Common myeloid progenitor, CD34-positive (primary cell): ENCODE results near the gene GALNT15.

Experiments
- CTCF ChIA-PET: fragments of 350-600 bp; sonication (Branson Sonifier 250); formaldehyde crosslinking; loops from one replicate; lab custom pipeline; 2021; ENCODE audit warnings: antibody characterized with exemption; lab: Charles Lee
- POLR2A ChIA-PET: fragments of 350-600 bp; sonication (Branson Sonifier 250); formaldehyde crosslinking; loops from one replicate; lab custom pipeline; 2021; ENCODE audit warnings: antibody characterized with exemption; lab: Charles Lee
- DNase-seq, 3 donors: peaks; one replicate each; pipeline versions ENCODE4 v3.0.0 to v3.0.0-alpha.2; 2013
- H3K27ac ChIP-seq, 2 experiments: 1 replicate in 1 of 2; 2 replicates in 1 of 2; pipeline ENCODE4 v1.7.0; 2013; ENCODE audit warnings: inconsistent platforms in 2 of 2, low read length in 2 of 2, mild to moderate bottlenecking in 2 of 2, low read depth in 1 of 2, moderate library complexity in 1 of 2; ENCODE audit not compliant: severe bottlenecking in 2 of 2, insufficient read depth in 1 of 2, poor library complexity in 1 of 2
- H3K27me3 ChIP-seq, 5 experiments: replicated peaks in 2 of 5; 1 replicate in 3 of 5; 2 replicates in 2 of 5; pipeline versions ENCODE4 v1.6.1 to v1.7.0; 2013; ENCODE audit warnings: low read length in 4 of 5, mild to moderate bottlenecking in 2 of 5, moderate library complexity in 2 of 5, inconsistent platforms in 1 of 5; ENCODE audit not compliant: insufficient read depth in 5 of 5, control insufficient read depth in 4 of 5
- H3K36me3 ChIP-seq, 4 experiments: 1 replicate in 2 of 4; 2 replicates in 2 of 4; pipeline versions ENCODE4 v1.6.1 to v1.7.0; 2013; ENCODE audit warnings: low read length in 3 of 4, control low read depth in 1 of 4, mild to moderate bottlenecking in 1 of 4; ENCODE audit not compliant: control insufficient read depth in 4 of 4, insufficient read depth in 4 of 4
- H3K4me1 ChIP-seq, 4 experiments: 1 replicate in 3 of 4; 2 replicates in 1 of 4; pipeline versions ENCODE4 v1.6.1 to v1.7.1; 2013; ENCODE audit warnings: low read length in 3 of 4, mild to moderate bottlenecking in 3 of 4, control low read depth in 1 of 4, inconsistent platforms in 1 of 4, moderate library complexity in 1 of 4; ENCODE audit not compliant: control insufficient read depth in 4 of 4, insufficient read depth in 4 of 4; ENCODE audit errors: control extremely low read depth in 1 of 4
- H3K4me3 ChIP-seq, 7 experiments: 1 replicate in 4 of 7; 2 replicates in 3 of 7; pipeline versions ENCODE4 v1.5.1 to v1.7.0; 2013; ENCODE audit warnings: mild to moderate bottlenecking in 7 of 7, low read length in 6 of 7, moderate library complexity in 6 of 7, inconsistent platforms in 2 of 7, low read depth in 2 of 7, control low read depth in 1 of 7; ENCODE audit not compliant: insufficient read depth in 4 of 7, control insufficient read depth in 1 of 7; ENCODE audit errors: extremely low read depth in 1 of 7
- H3K9me3 ChIP-seq, 5 experiments: 1 replicate in 4 of 5; 2 replicates in 1 of 5; pipeline versions ENCODE4 v1.6.1 to v1.7.1; 2013; ENCODE audit warnings: low read length in 4 of 5, mild to moderate bottlenecking in 2 of 5, inconsistent platforms in 1 of 5, low read depth in 1 of 5, moderate library complexity in 1 of 5; ENCODE audit not compliant: control insufficient read depth in 4 of 5, insufficient read depth in 2 of 5; ENCODE audit errors: control extremely low read depth in 1 of 5
- WGBS: methylation state at CpG from one replicate; pipeline ENCODE4 v1.1.5; 2013; ENCODE audit not compliant: insufficient coverage; 5-methylcytosine and 5-hydroxymethylcytosine counted together

The GALNT15 gene

GRCh38 chr3:16203671-16204629 is 29.5 kb downstream of the GALNT15 start:
- 86% methylated on average over 5 of the region's 6 CpGs for whole genome bisulfite sequencing
- Histone ChIP-seq H3K9me3 (no peaks in the 10 kb centered on the region), H3K4me1 (no peaks in the 10 kb centered on the region), H3K4me3 (no peak overlapping the region), H3K27ac (no peak overlapping the region), H3K27me3 (no peaks in the 10 kb centered on the region), H3K36me3 (no peaks in the 10 kb centered on the region)
- ChIA-PET CTCF (no interaction called here), POLR2A (no interaction called here)
- DNase-seq, result no peak

GRCh38 chr3:16204751-16205150 is 30.3 kb downstream of the GALNT15 start:
- WGBS, result 98% methylated on average over 6 of the region's 14 CpGs
- no peaks in the 10 kb centered on the region for H3K36me3 ChIP-seq
- DNase-seq, result no peak
- CTCF ChIA-PET, result interaction anchor here (1.0 kb wide), 1 partner anchor 41 kb away, joined by 3 read pairs; no protein-coding TSS in a partner anchor
- H3K4me3 ChIP-seq, result no peak overlapping the region
- POLR2A ChIA-PET, result no interaction called here
- H3K4me1 ChIP-seq, result no peaks in the 10 kb centered on the region
- no peaks in the 10 kb centered on the region for H3K9me3 ChIP-seq
- H3K27me3 ChIP-seq, result no peaks in the 10 kb centered on the region
- no peak overlapping the region for H3K27ac ChIP-seq

GRCh38 chr3:16205156-16205870 is 30.8 kb downstream of the GALNT15 start:
- WGBS, result 84% methylated on average over 7 of the region's 11 CpGs
- no peaks in the 10 kb centered on the region for H3K4me1 ChIP-seq
- H3K36me3 ChIP-seq, result no peaks in the 10 kb centered on the region
- no peak overlapping the region for H3K4me3 ChIP-seq
- H3K27ac ChIP-seq, result no peak overlapping the region
- H3K9me3 ChIP-seq, result no peaks in the 10 kb centered on the region
- H3K27me3 ChIP-seq, result no peaks in the 10 kb centered on the region
- no peak for DNase-seq
- POLR2A ChIA-PET, result no interaction called here
- CTCF ChIA-PET, result interaction anchor here (1.0 to 1.5 kb wide), 2 partner anchors 9 to 40 kb away, joined by 3 to 4 read pairs; no protein-coding TSS in a partner anchor

- no peaks in the 10 kb centered on the region for H3K27me3 ChIP-seq
- no peak overlapping the region for H3K4me3 ChIP-seq
- H3K4me1 ChIP-seq, result no peaks in the 10 kb centered on the region
- ChIA-PET CTCF (no interaction called here), POLR2A (no interaction called here)
- H3K9me3 ChIP-seq, result no peaks in the 10 kb centered on the region
- H3K36me3 ChIP-seq, result no peaks in the 10 kb centered on the region
- H3K27ac ChIP-seq, result no peak overlapping the region
- no peak for DNase-seq
Measured at GRCh38 chr3:16207031-16207430, 32.6 kb downstream of the GALNT15 start.

- DNase-seq, result no peak
- POLR2A ChIA-PET, result no interaction called here
- no peak overlapping the region for H3K4me3 ChIP-seq
- no peaks in the 10 kb centered on the region for H3K4me1 ChIP-seq
- 87% methylated on average over 7 of the region's 9 CpGs for WGBS
- peaks cover 0 to 4% (median 0%) of the 10 kb centered on the region in 5 experiments for H3K27me3 ChIP-seq
- H3K9me3 ChIP-seq, result no peaks in the 10 kb centered on the region
- H3K36me3 ChIP-seq, result no peaks in the 10 kb centered on the region
- CTCF ChIA-PET, result no interaction called here
- no peak overlapping the region for H3K27ac ChIP-seq
Measured at GRCh38 chr3:16211176-16211904, 36.9 kb downstream of the GALNT15 start.

- no peaks in the 10 kb centered on the region for H3K4me1 ChIP-seq
- no peak overlapping the region for H3K27ac ChIP-seq
- POLR2A ChIA-PET, result no interaction called here
- H3K27me3 ChIP-seq, result peaks cover 0 to 6% (median 0%) of the 10 kb centered on the region in 5 experiments
- no peaks in the 10 kb centered on the region for H3K9me3 ChIP-seq
- DNase-seq, result no peak
- CTCF ChIA-PET, result interaction anchor here (0.8 to 1.3 kb wide), 4 partner anchors 9 to 52 kb away, joined by 3 to 4 read pairs (median 4); no protein-coding TSS in a partner anchor
- H3K36me3 ChIP-seq, result no peaks in the 10 kb centered on the region
- WGBS, result 100% methylated on average over 3 of the region's 4 CpGs
- H3K4me3 ChIP-seq, result no peak overlapping the region
Measured at GRCh38 chr3:16214366-16214765, 39.9 kb downstream of the GALNT15 start.
